ENCODE data around the gene FBXL13. TPM values are rescaled to one million over a fixed set of nuclear protein-coding genes. Genes with fewer than 3 reads are reported as not detected.
"Not testable (repeated sequence)": the region's sequence is repeated elsewhere in the genome, so short reads cannot be mapped to it uniquely, and the experiment has no call there.

Gene FBXL13
- total RNA-seq, 1 experiment from 2014 or later, result 1.3 TPM

- CTCF ChIA-PET, result no interaction called here
- H3K4me1 Mint-ChIP-seq (ENCODE audit: low read depth, unreplicated experiment), result no peaks in the 10 kb centered on the region
- DNase-seq, result no peak
- TF ChIP-seq CTCF (IDR thresholded peaks at IDR 0.05; ENCODE audit: unreplicated experiment), result no peak
- H3K27ac Mint-ChIP-seq (ENCODE audit: unreplicated experiment), result no peak overlapping the region
- BruUV-seq (replicated peaks), result no TSS peak
- no peaks in the 10 kb centered on the region for H3K27me3 Mint-ChIP-seq (ENCODE audit: unreplicated experiment)
- no peak overlapping the region for H3K4me3 Mint-ChIP-seq (ENCODE audit: low read depth, unreplicated experiment)
- H3K36me3 Mint-ChIP-seq (ENCODE audit: insufficient read depth, unreplicated experiment), result peaks cover 9% of the 10 kb centered on the region
- no peaks in the 10 kb centered on the region for H3K9me3 Mint-ChIP-seq (ENCODE audit: low read depth, unreplicated experiment)
- intact Hi-C loops (cut with micrococcal nuclease; ENCODE audit: unreplicated experiment), result no loop called here
Measured at GRCh38 chr7:103093429-103093828, 18.8 kb upstream of the FBXL13 start.

GRCh38 chr7:103092321-103092720 lies 17.7 kb upstream of the FBXL13 start:
- H3K4me1 Mint-ChIP-seq (ENCODE audit: low read depth, unreplicated experiment); BruUV-seq (replicated peaks); DNase-seq; H3K27me3 Mint-ChIP-seq (ENCODE audit: unreplicated experiment); intact Hi-C loops (cut with micrococcal nuclease; ENCODE audit: unreplicated experiment); H3K9me3 Mint-ChIP-seq (ENCODE audit: low read depth, unreplicated experiment); H3K27ac Mint-ChIP-seq (ENCODE audit: unreplicated experiment); H3K4me3 Mint-ChIP-seq (ENCODE audit: low read depth, unreplicated experiment): not testable (repeated sequence)
- CTCF ChIA-PET, result interaction anchor here (0.5 kb wide), 1 partner anchor 334 kb away, joined by 6 read pairs; no protein-coding TSS in a partner anchor
- peaks cover 12% of the 10 kb centered on the region for H3K36me3 Mint-ChIP-seq (ENCODE audit: insufficient read depth, unreplicated experiment)

GRCh38 chr7:103083210-103083609 lies 8.6 kb upstream of the FBXL13 start:
- intact Hi-C loops (cut with micrococcal nuclease; ENCODE audit: unreplicated experiment), result no loop called here
- no peak overlapping the region for H3K4me3 Mint-ChIP-seq (ENCODE audit: low read depth, unreplicated experiment)
- no peaks in the 10 kb centered on the region for H3K27me3 Mint-ChIP-seq (ENCODE audit: unreplicated experiment)
- no peak for DNase-seq
- no peaks in the 10 kb centered on the region for H3K9me3 Mint-ChIP-seq (ENCODE audit: low read depth, unreplicated experiment)
- TF ChIP-seq CTCF (IDR thresholded peaks at IDR 0.05; ENCODE audit: unreplicated experiment), result no peak
- peaks cover 5% of the 10 kb centered on the region for H3K4me1 Mint-ChIP-seq (ENCODE audit: low read depth, unreplicated experiment)
- no TSS peak for BruUV-seq (replicated peaks)
- H3K36me3 Mint-ChIP-seq (ENCODE audit: insufficient read depth, unreplicated experiment), result peaks cover 29% of the 10 kb centered on the region
- no peak overlapping the region for H3K27ac Mint-ChIP-seq (ENCODE audit: unreplicated experiment)
- CTCF ChIA-PET, result no interaction called here

GRCh38 chr7:103082497-103082896 lies 7.9 kb upstream of the FBXL13 start:
- Mint-ChIP-seq H3K4me1 (ENCODE audit: low read depth, unreplicated experiment) (peaks cover 9% of the 10 kb centered on the region), H3K27ac (ENCODE audit: unreplicated experiment) (no peak overlapping the region), H3K9me3 (ENCODE audit: low read depth, unreplicated experiment) (no peaks in the 10 kb centered on the region), H3K27me3 (ENCODE audit: unreplicated experiment) (no peaks in the 10 kb centered on the region), H3K36me3 (ENCODE audit: insufficient read depth, unreplicated experiment) (peaks cover 35% of the 10 kb centered on the region), H3K4me3 (ENCODE audit: low read depth, unreplicated experiment) (no peak overlapping the region)
- no TSS peak for BruUV-seq (replicated peaks)
- no peak for DNase-seq
- intact Hi-C loops (cut with micrococcal nuclease; ENCODE audit: unreplicated experiment), result no loop called here
- no peak for TF ChIP-seq CTCF (IDR thresholded peaks at IDR 0.05; ENCODE audit: unreplicated experiment)
- CTCF ChIA-PET, result no interaction called here

- no peak overlapping the region for H3K27ac Mint-ChIP-seq (ENCODE audit: unreplicated experiment)
- CTCF ChIA-PET, result no interaction called here
- H3K9me3 Mint-ChIP-seq (ENCODE audit: low read depth, unreplicated experiment), result no peaks in the 10 kb centered on the region
- H3K4me3 Mint-ChIP-seq (ENCODE audit: low read depth, unreplicated experiment), result no peak overlapping the region
- TF ChIP-seq CTCF (IDR thresholded peaks at IDR 0.05; ENCODE audit: unreplicated experiment), result no peak
- intact Hi-C loops (cut with micrococcal nuclease; ENCODE audit: unreplicated experiment), result no loop called here
- no peak for DNase-seq
- H3K4me1 Mint-ChIP-seq (ENCODE audit: low read depth, unreplicated experiment), result peaks cover 9% of the 10 kb centered on the region
- BruUV-seq (replicated peaks), result no TSS peak
- H3K27me3 Mint-ChIP-seq (ENCODE audit: unreplicated experiment), result no peaks in the 10 kb centered on the region
- peaks cover 35% of the 10 kb centered on the region for H3K36me3 Mint-ChIP-seq (ENCODE audit: insufficient read depth, unreplicated experiment)
Measured at GRCh38 chr7:103080923-103081322, 6.3 kb upstream of the FBXL13 start.
